HG03439 (cell line): ENCODE measurements around the gene PLA2G2A.
"Not testable (repeated sequence)": the region's sequence is repeated elsewhere in the genome, so short reads cannot be mapped to it uniquely, and the experiment has no call there.

ENCODE experiments used
- ATAC-seq: cut with Tn5 transposase; IDR thresholded peaks from one replicate; pipeline ENCODE4 v1.9.1; 2021; ENCODE audit warnings: mild to moderate bottlenecking, moderate library complexity; ENCODE audit not compliant: unreplicated experiment

The PLA2G2A gene

GRCh38 chr1:19979494-19979977 is at the start of gene PLA2G2A:
PLA2G2A (minus strand) TSS chr1:19979618; CDS start chr1:19978773, 845 bp downstream.
- no peak for ATAC-seq

GRCh38 chr1:20028726-20029125 is 49.3 kb upstream of the PLA2G2A start:
- no peak for ATAC-seq

GRCh38 chr1:20028125-20028524 is 48.7 kb upstream of the PLA2G2A start:
- no peak for ATAC-seq

GRCh38 chr1:20017741-20018140 is 38.3 kb upstream of the PLA2G2A start:
- no peak for ATAC-seq

GRCh38 chr1:20014153-20014552 is 34.7 kb upstream of the PLA2G2A start:
- no peak for ATAC-seq

- no peak for ATAC-seq
These were observed 30.6 kb upstream of the PLA2G2A start for GRCh38 chr1:20010016-20010415.

- ATAC-seq = no peak
These were observed 29.8 kb upstream of the PLA2G2A start for GRCh38 chr1:20009212-20009611.

GRCh38 chr1:20008391-20008841 is 29.0 kb upstream of the PLA2G2A start:
- ATAC-seq = no peak

GRCh38 chr1:19998823-19999222 is 19.4 kb upstream of the PLA2G2A start:
- ATAC-seq = not testable (repeated sequence)

GRCh38 chr1:19990689-19991088 is 11.3 kb upstream of the PLA2G2A start:
- no peak for ATAC-seq

GRCh38 chr1:19990182-19990582 is 10.8 kb upstream of the PLA2G2A start:
- ATAC-seq = not testable (repeated sequence)

GRCh38 chr1:19988267-19989006 is 9.0 kb upstream of the PLA2G2A start:
- no peak for ATAC-seq

- ATAC-seq = no peak
These were observed 8.3 kb upstream of the PLA2G2A start for GRCh38 chr1:19987719-19988118.

- not testable (repeated sequence) for ATAC-seq
These were observed 5.1 kb upstream of the PLA2G2A start for GRCh38 chr1:19984409-19985016.

- no peak for ATAC-seq
These were observed 2.3 kb upstream of the PLA2G2A start for GRCh38 chr1:19981507-19982312.

GRCh38 chr1:19981170-19981506 is 1.7 kb upstream of the PLA2G2A start:
- no peak for ATAC-seq

- no peak for ATAC-seq
These were observed 896 bp upstream of the PLA2G2A start for GRCh38 chr1:19980314-19980713.

- ATAC-seq = no peak
These were observed 1.3 kb downstream of the PLA2G2A start for GRCh38 chr1:19978143-19978542.

- no peak for ATAC-seq
These were observed 3.0 kb downstream of the PLA2G2A start for GRCh38 chr1:19976317-19977003.

GRCh38 chr1:19975423-19976193 is 3.8 kb downstream of the PLA2G2A start:
- no peak for ATAC-seq
